Activated CD4-positive, alpha-beta T cell treated with anti-CD3 and anti-CD28 coated beads for 24 hours (primary cell): Measurements from ENCODE around the gene CCDC12.

Experiments
- DNase-seq, 2 donors: peaks; one replicate each; pipeline ENCODE4 v3.0.0-alpha.2; 2020; ENCODE audit warnings: low read depth in 2 of 2

CCDC12 gene

DNA sequence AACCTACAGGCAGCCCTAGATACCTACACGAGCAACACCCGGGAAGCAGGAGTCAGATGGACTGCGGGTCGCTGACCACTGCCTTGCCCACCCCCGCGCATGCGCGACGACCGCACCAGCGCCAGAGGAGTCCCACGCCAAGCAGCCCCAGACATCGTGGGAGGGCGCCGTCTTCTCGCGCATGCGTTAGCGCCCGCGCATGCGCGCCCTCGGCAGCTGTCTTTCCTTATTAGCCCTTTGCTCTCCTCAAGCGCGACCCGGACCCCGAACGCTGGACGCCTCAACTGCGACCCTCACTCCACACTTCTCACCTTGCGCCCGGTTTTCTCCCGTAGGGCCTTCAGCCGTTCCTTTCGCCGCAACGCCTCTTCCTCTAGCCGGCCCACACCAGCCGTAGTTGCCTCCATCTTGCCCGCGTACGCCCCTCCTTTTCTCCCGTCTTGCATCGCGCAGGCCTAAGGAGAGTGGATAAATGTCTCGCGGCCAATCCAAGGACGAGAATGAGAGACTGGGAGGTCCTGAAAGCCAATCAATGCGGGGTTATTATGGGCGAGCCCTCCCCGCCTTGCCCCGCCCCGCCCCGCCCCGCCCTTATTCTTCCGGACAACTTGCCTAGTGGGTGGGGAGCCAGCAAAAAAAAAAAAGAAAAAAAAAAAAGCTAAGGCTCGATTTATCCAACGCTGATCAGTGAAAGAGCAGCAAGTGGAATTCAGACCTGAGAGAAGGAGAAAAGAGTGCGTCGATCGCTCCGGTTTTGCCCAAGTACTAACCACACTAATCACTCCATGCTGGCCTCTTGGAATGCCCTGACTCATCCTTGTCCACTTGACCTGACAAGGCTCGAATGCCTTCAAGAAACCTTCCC is at the start of gene CCDC12:
Gene CCDC12 (minus strand): TSS at position 420 of the 865 bp plus-strand sequence. CDS start 13 bp downstream, at position 407.
- peak; percentile 82 to 86 for DNase-seq

DNA sequence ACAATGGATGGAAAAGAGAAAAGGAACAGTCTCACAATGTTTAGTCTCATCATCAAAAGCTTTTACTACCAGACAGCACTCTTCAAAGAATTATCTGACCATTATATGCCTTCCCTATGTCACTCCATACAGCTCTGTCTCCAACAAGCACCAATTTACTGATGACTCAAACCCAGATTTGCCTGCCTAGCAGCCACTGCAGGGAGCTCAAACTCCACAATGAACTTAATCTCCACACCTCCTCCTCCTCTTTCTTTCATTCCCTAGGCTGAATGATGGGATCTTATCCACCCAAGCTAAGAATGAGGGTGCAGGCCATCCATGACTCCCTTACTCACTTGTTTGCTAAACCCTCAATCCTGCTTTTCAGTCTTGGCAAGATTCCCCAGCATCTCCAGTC is 48.4 kb upstream of the CCDC12 start:
- DNase-seq, result no peak

DNA sequence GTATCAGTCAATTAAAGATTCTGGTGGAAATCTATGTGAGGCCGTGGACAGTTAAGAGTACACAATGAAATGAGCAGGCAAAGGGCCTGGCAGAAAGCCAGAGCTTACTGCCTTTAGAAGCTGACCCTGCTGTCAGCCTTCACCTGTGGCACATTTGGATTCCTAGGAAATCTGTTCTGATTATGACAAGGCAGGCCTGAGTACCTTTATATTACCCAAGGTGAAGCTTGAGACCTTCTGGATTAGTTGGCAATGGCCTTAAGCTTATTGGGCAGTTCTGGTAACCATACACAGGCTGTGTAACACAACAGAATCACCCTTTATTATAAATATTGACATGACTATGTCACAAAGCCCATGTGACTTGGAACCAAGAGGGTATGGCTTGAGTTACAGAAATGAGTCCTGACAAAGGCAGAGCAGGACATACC is 46.1 kb upstream of the CCDC12 start:
- no peak for DNase-seq

DNA sequence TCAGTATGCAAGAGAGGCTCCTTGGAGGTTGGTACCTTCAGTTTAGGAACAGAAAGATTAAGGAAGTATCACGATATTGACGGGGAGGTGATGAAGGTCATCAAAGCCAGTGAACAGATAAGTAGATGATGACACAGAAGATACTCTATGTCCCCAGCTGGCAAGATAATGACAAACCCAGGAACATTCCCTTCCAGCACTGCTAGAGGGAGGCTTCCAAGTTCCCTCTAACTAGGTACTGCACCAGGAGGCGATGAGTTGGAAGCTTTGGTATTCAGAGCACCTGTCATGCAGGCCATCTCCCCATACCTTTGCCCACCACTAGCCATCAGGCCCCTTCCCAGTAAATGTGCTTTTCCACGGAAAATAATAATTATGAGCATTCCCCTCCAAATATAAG is 43.8 kb upstream of the CCDC12 start:
- DNase-seq, result no peak

DNA sequence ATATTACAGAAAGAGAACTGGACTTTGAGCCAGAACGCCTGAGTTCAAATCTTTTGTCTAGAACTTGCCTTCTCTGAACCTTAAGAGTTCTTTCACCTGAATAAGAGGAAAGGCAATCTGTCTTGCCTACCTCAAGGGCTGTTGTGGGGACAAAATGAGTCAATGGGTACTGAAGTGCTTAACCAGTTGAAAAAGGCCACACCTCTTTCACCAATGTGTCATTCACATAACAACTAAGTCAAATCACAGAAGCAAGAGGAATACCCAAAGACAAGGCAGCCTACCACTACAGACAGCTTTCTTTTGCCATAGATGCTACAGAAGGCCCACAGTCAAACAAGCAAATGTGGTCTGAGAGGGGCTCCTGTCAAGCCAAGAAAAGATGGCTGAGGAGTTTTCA is 42.7 kb upstream of the CCDC12 start:
- no peak for DNase-seq

DNA sequence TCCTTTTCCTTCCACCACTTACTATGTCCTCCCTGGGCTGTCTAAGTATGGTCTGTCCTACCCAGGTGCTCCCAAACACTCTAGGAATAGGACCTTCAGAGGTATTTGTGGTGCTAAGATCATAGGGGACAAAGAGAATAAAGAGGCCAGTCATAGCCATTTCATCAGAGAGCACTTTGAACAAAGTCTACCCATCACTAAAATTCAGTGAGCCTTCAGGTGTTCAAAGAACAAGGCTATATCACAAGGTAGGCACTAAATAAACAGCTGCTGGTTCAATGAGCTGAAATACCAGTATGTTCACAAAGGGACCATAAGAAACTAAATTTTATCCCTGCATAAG is 41.7 kb upstream of the CCDC12 start:
- no peak for DNase-seq

DNA sequence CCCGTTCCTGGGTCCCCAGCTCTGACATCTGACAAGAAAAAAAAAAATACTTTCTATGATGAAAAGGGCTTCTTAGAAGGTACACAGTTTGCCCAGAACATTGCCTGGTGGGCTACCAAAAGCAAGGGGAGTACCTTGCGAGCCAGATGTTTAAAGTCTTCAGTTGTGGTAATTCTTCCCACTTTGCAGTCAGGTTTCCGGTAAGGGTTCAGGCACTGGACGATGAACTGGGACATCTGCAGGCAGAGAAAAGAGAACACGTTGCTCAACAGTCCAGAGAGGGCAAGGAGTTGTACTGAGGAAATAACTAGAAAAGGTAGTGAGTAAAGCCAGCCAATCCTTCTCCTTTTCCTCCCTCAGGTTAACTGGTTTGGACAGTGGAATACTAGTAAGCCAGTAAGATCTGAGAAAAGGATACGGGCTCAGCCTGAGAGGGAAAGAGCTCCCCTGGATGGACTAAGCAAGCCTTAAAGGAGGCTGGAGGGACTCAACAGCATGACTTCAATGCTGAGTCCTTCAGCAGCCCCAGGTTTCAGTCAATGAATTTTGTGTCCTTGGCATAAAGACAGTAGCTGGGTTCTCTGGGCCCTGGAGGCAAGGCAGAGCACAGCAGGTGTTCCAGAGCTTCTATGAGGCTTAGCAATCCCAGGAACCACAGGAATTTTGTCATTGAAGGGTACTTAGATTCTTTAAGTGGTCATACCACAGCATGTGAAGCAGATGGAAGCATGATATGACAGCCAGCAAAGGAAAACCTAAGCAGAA is 41.1 kb upstream of the CCDC12 start:
- no peak for DNase-seq

DNA sequence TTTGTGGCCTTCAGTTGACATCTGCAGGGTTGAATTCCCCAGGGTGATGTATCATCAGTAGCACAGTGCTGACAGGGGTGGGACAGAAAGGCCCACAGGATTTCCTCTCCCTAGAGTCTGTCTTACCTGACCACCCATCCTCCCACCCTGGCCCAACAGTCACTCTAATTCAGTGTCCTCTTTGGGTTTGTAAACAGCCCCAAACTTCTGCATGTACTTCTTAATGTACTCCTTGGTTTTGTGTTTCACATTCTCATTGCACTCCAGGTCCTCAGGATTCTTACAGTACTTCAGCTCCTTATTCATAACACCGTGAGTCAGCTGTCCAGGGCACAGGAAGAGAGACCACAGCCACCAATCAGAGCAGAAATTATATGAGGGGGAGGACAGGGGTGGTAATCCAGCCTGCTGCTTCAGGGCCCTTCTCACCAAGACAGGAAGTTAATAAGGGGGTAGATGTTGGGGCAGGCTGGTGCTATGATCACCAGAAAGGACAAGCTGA is 40.4 kb upstream of the CCDC12 start:
- DNase-seq, result no peak

DNA sequence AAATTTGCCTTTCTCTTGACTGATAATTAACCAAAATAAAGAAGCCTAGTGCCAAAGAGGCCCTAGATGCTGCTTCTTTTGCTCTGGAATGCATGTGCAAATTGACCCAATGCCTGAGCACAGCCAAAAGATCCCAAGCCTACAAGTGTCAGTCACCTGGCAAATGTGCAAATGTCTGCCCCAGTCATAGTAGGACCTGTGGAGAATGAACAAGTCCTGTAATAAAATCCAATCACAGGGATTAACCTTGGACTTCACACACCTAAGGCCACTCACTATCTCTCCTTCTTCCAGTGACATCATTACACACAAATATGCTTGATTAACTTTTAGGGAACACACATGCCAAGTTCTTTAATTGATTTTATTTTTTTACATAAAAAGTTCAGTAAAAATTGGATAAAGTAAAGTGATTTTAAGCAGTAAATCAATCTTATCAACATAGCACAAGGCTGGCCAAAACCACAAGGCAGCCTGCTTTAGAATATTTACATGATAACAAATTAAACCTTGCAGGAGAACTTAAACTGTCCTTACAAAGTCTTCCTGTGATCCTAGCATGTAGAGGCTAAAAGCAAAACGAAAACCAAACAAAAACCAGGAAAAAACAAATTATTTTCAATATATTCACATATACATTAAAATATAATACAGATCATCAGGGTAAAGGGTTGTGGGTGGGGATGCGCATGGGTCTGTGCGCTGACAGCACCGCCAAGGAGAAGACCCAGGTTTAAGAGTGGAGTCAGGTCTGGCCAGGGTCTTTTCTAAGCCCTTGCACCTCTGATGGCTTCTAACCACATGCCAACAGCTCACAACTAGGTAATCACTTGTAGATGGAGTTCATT is 39.8 kb upstream of the CCDC12 start:
- DNase-seq, result no peak

DNA sequence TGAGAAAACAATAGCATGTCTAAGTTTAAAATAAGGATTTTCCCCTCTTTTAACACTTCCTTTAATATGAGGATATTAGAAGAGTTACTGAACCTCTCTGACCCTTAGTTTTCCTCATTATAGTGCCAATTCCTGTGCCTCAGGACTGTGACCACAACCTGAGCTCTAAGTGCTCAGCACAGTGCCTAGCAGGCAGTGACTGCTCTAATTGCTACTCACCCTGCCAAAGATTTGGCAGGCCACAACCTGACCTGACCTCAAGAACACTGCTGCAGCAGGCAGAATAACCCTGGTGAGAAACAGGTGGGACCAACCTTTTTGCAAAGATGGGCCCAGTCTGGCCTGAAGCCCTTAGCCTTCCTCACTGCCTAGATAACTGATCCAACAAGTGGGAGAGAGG is 38.6 kb upstream of the CCDC12 start:
- DNase-seq, result no peak

DNA sequence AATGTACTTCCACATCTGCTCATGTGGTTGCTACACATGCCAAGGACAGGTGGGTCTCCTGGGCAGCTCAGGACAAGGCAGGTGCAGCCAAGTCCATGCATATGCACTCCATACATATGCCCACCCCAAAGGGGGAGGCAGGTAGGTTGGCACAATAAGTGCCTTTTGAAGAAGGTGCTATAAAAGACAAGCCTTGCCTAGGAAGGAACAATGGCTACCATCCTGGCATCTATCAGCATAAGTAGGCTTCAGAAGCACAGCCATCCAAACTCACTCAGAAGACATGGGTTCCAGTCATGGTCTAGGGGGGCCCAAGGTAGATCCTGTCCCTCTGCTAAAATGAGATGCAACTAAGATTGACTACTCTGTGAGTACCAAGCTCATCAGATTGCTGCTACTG is 37.5 kb upstream of the CCDC12 start:
- DNase-seq, result no peak

DNA sequence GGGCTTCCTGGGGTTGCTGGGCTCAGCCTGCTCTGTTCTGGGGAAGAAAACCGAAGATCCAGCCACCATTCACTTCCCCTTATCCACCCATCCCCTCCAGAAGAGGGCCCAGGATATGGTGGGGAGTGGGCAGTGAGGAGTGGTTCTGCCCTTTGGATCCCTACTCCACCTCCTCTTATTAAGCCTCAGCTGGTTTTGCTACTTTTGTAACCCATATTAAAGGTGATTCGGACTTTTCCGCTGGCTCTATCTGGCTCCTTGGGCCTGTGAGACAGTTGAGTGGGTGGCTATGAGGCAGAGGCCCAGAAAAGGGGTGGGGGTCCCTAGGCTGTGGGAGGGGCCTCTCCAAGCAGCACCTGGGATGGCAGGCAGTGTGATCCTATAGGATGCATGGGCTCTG is 36.7 kb upstream of the CCDC12 start:
- DNase-seq, result no peak

DNA sequence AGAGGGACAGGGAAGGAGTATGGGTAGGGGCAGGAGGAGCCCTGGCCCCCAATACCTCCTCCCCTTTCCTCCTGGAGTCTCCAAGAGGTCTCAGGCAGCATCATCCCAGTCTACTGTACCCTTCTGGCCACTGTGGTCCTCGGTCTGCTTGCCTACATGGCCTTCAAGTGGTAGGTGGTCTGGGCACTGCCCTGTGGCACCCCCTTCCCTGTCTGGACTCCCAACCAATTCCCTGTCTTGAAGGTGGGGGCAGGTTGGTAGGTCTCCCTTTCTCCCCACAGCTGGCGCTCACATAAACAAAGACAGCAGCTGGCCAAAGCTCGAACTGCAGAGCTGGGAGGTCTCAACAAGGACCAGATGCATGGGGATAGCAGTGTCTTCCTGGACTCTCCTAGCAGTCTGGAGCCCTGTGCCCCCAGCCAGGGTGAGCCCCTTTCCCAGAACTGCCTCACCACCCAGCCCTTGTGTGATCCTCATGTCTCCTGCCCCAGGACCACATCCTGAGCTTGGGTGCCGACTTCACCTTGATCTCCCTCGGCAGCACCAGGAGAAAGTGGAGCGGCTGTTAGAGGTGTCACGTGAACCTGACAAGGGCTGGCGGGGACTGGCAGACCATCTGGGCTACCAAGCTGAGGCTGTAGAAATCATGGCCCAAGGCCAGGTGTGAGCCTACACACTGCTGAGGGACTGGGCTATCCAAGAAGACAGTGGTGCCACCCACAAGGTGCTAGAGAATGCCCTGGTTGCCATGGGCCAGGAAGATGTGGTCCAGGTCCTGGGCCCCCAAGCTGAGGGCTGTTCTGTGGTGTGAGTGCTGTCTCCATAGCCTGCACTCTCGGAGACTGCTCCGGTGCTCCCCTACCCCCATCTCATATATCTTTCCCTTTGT is 36.0 kb upstream of the CCDC12 start:
- DNase-seq, result no peak

DNA sequence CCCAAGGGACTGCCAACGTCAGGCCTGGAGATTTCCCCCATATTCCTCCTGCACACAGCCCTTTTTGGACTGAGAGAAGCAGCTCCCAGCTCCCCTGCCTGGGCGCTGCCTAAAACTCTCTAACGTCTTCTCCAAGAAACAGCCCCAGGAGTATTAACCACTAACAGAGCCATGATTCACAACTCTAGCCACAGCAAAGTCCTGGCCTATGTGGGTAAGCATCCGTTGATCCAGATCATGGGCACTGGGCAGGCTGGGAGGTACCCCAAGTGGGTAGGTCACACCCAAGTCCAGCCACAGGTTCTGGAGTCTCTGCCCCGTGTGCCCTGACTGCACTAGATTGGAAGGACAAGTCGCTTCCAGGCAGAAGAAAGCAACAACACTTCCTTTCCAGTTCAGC is 34.8 kb upstream of the CCDC12 start:
- DNase-seq, result no peak

DNA sequence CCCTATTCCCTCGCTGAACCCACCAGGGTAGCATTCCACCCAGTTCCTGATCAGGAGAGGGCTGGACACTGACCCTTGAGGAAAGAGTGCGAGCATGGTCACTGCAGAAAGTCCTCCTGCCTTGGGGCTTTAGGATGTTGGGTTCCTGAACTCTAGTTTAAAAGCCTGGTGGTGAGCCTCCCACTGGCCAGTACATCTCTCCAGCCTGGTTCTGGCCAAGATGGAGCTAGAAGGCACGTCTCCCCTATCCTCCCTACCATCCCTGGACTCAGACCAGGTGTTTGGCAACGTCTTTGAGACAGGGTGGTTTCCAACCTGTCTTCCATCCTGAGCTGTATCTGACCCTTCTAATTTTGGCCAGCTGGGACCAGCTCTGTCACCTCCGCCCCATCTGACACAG is 34.4 kb upstream of the CCDC12 start:
- DNase-seq, result no peak

DNA sequence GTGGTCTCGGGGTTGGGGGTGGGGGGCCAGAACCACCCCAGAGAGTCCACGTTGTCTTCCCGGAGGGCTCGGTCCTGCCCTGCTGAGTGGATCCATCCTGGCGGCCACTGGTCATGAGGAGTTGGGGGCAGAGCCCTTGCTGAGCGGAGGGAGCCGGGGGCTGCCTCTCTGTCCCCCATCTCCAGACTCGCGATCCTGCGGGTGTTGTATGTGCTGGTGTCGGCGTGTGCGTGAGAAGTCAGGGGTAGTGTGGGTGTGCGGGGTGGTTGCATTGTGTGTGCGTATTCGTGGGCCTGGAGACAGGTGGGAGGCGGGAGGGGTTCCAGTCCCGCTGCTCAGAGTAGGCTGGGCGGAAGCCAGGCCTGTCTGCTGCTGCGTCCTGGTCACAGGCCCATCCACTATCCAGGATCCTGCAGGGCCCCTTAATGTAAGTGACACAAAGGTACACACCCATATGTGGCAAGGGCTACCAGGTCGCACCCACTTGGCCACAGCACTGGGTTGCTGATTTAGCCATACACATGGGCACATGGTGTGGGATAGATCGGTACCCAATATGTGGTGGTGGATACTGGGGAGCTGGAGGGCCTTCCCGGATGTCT is 33.7 kb upstream of the CCDC12 start:
- no peak for DNase-seq

DNA sequence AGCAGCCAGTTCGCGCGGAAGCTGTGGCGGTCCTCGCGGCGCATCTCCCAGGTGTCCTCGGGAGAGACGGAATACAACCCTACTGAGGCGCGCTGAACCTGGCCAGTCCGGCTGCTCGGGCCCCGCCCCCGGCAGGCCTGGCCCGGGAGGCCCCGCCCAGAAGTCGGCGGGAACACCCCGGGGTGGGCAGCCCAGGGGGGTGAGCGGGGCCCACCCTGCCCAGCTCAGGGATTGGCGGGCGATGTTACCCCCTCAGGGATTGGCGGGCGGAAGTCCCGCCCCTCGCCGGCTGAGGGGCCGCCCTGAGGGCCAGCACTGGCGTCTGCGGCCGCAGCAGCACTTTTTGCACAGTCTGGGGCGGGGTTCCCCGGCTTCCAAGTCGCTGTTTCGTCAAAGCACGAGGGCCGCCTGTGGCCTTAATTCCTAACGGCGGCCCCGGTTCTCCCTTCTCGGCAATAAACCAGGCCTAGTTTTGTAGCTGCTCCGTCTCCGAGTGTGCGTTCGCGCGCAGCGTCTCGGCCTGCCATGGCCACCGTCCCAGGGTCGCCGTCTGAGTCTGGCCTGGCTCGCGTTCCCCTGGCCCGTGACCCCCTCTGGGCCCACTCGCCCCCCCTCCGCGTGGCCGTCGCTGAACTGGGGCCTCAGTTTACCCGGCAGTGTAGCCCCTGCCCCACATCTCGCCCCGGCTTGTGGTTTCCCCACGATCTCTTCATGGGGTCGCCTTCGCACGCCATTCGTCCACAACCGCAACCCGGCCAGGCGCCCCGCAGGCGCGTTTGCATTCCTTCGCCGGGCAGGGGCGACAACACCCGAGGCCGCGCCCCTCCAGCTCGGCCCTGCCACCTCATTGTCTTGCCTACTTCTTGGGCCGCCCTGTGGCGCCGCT is 32.9 kb upstream of the CCDC12 start:
- peak; percentile 36 to 57 for DNase-seq

DNA sequence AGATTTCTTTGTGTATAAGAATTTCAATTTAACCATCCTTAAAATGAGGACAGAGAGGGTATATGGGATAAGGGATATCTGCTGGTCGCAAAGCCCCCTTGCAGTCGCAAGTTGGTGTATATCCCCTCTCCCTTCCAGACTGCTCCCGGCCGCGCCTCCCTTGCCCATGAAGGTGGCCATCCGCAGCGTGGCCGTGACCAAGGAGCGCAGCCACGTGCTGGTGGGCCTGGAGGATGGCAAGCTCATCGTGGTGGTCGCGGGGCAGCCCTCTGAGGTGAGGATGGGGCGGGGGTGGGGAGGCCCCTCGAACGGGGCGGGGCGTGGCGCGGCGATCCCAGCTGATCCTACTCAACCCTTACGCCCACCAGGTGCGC is 32.3 kb upstream of the CCDC12 start:
- DNase-seq, result no peak

DNA sequence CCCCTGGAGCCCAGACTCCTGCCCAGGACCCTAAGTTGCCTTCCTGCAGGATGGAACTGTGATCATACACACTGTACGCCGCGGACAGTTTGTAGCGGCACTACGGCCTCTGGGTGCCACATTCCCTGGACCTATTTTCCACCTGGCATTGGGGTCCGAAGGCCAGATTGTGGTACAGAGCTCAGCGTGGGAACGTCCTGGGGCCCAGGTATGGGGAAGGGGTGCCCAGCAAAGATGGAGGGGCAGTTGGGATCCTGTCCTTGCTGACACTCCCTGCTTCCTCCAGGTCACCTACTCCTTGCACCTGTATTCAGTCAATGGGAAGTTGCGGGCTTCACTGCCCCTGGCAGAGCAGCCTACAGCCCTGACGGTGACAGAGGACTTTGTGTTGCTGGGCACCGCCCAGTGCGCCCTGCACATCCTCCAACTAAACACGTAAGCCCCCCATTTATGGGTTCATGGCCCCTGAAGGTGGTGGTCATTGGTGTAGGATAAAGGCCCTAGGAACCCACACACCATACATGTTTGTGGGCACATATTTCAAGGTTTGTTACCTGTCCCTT is 31.8 kb upstream of the CCDC12 start:
- no peak for DNase-seq
